GM13976 (cell line): Measurements from ENCODE around the gene ATM.

Experiments used
- DNase-seq: peaks from one replicate; pipeline ENCODE4 v3.0.0; 2012; ENCODE audit warnings: low spot score
- CTCF ChIP-seq: IDR thresholded peaks from 2 replicates; pipeline ENCODE4 v1.5.1; 2012; ENCODE audit warnings: borderline replicate concordance, mild to moderate bottlenecking; ENCODE audit not compliant: insufficient read depth; ENCODE audit errors: extremely low read depth, missing control alignments, control extremely low read depth
- in situ Hi-C: fragments of 300-500 bp; cut with MboI; formaldehyde crosslinking; loops from one replicate; pipeline ENCODE4 v1.12.0; 2022; ENCODE audit warnings: low sequenced_read_pairs, mixed read lengths, inconsistent platforms; ENCODE audit not compliant: unreplicated experiment

The ATM gene

DNA sequence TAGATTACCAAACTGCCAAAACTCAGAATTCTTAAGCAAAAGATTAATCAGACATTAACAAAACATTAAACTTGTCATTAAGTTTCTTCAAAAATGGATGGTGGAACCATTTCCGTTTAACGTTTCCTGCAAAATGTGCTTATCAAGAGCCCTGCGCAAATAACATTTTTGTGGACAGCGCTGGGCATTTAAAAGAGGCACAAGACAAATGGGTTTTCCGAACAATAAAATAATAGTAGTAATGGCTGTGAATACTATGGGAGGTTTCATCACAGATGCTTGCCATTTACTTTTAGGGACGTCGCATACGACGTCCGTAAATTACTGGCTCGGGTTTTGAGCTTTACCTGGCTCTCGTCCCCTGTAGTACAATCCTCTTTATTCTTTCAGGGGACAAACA is 1.5 kb upstream of the ATM start:
- no peak for TF ChIP-seq CTCF
- DNase-seq, result no peak
- in situ Hi-C loops, result no loop called here

DNA sequence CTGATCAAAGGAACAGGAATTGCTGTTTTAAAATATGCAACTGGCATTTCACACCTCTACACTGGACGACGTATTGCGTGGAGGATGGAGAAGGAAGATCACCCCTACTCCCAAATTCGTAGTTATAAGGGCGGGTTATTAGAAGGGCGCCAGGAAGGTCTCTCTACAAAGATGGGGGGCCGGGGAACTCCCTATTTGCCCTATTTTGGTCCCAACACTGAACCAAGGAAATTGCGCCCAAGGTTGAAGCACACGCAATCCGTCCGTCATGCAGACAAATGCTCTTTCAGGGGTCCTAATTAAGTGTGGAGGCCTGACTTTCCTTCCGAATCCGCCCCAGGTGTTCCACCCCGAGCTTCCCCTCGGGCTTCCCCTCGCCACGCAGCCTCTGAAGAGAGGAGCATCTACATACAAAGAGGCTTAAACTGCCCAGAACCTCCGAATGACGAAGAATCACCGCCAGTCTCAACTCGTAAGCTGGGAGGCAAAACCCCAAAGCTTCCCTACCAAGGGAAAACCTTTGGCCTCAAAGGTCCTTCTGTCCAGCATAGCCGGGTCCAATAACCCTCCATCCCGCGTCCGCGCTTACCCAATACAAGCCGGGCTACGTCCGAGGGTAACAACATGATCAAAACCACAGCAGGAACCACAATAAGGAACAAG is 825 bp upstream of the ATM start:
- TF ChIP-seq CTCF, result no peak
- DNase-seq, result no peak
- in situ Hi-C loops, result no loop called here

- in situ Hi-C loops, result no loop called here
- TF ChIP-seq CTCF, result no peak
- peak; percentile 45 for DNase-seq
Observed at GRCh38 chr11:108223348-108224149, 682 bp downstream of the ATM start.

DNA sequence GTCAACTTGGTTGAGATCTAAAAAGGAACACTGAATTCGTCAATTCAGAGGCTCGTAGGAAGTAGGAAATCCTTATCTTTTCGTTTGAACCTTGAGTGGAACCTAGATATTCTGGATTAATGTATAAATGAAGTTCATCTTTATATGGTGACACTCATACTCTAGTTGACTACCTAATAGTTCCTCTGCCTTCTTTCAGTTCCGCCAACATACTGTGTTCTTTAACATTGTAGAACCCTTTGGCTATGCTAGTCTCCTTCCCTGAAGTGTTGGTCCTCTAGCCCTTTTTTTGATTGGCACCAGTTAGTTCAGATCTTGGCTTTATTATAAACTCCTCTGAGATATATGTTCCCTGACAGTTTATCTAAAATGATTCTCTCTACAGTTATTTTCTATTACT is 1.5 kb downstream of the ATM start:
- no peak for DNase-seq
- in situ Hi-C loops, result no loop called here

GRCh38 chr11:108224911-108225786 is 2.3 kb downstream of the ATM start:
- TF ChIP-seq CTCF, result no peak
- in situ Hi-C loops, result loop anchor here (25.0 kb wide), 1 partner anchor 412 kb away; no protein-coding TSS in a partner anchor

More for the DNA sequence above, 1.5 kb downstream of the ATM start:
- TF ChIP-seq CTCF, result no peak

DNA sequence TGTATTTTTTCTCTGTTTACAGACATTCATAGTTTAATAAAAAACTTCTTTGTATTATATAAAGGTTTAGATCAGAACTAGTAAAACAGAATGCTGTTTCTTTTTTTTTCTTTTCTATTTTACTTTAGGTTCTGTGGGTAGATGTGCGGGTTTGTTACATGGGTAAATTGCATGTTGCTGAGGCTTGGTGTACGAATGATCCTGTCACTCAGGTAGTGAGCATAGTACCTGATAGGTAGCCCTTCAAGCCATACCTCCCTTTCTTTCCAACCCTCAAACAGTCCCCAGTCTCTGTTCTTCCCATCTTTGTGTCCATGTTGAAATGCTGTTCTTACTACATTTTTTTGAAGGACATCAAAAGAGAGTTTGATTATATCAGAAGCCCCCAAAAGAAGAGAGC is 3.2 kb downstream of the ATM start:
- DNase-seq, result no peak
- no peak for TF ChIP-seq CTCF
- in situ Hi-C loops, result loop anchor here (25.0 kb wide), 1 partner anchor 411 kb away; no protein-coding TSS in a partner anchor

More at GRCh38 chr11:108224911-108225786, 2.3 kb downstream of the ATM start:
- DNase-seq, result peak; percentile 45
